Activated naive CD4-positive, alpha-beta T cell treated with anti-CD3 and anti-CD28 coated beads, Interleukin-2, amount 10 ng/mL, durations not matched to agents 5 hours and 36 hours (primary cell): ENCODE results near the gene AKR7A2. TPM values are rescaled to one million over a fixed set of nuclear protein-coding genes. Genes with fewer than 3 reads are reported as not detected.

Experiments used
- total RNA-seq, 2 experiments: library from RNA; stranded (reverse); gene quantifications; one replicate each; pipeline ENCODE4 v1.2.3, GENCODE V29; 2021

AKR7A2 gene
- total RNA-seq = 10 to 100 TPM; 42.3 to 47.8 TPM

DNA sequence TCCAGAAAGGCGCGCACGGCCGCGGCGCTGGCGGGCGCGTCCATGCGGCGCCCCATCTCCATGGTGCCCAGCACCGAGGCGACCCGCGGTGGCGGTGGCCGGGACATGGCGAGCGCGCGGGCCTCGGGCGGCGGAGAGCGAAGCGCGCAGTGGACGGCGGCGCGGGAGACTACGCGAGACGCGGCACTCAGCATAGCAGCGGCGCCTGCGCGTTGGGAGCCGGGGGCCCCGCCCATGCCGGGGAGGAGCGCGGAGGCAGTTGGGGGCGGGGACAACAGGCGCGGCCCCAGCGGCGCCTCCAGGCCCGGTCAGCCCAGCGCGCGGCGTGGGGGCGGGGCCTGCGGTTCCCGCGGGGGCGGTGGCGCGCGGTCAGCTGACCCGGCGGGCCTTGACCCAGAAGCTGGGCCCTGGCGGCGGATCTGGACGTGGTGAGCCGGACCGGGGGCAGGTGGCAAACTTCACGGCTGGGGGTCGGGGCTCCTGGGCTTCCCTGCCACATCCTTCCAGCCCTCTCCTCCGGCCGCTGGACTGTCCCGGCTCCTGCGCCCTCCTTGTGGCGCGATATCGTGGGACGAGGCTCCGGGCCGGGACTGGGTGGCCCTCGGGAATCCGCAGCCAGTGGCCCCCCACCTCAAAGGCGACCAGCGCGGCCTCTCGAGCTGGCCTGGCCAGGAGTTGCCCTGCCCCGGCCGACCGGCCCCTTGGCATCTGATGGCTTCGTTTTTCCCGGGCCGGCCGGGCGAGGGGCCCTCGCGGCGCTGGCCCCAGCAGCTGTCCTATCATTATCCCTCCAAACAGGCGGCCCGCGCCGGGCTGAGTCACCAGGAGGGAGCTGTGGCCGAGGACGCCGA is at the start of gene AKR7A2, which contains the start of gene SLC66A1:
Gene AKR7A2, minus strand, starts transcription at position 214 of the 851 bp plus-strand sequence. Its CDS starts 20 bp downstream, at position 194.
Gene SLC66A1, plus strand, starts transcription at position 396 of the 851 bp plus-strand sequence. CDS start 5,352 bp downstream, outside the sequence.

GRCh38 chr1:19288324-19289241 is 23.4 kb downstream of the AKR7A2 start, which contains the start of gene AKR7A3:
Gene AKR7A3, minus strand, starts transcription at chr1:19288770. Its CDS starts 61 bp downstream, at chr1:19288709.

Other genes with a start within 250 kb of the AKR7A2 start
- gene UBR4, start 101.9 kb downstream of the AKR7A2 start, total RNA-seq = 100 to 1,000 TPM; 101 to 110 TPM
- gene EMC1, start 60.6 kb downstream of the AKR7A2 start, total RNA-seq = 10 to 100 TPM; 31.8 to 32.0 TPM
- gene MRTO4, start 60.3 kb downstream of the AKR7A2 start, total RNA-seq = 10 to 100 TPM; 25.3 to 27.2 TPM
- under 1 TPM; 0.36 to 0.53 TPM for gene AKR7A3, start 23.4 kb downstream of the AKR7A2 start, total RNA-seq
- gene SLC66A1, start 182 bp upstream of the AKR7A2 start, total RNA-seq = 1 to 10 TPM; 6.4 to 6.9 TPM
- gene CAPZB, start 173.4 kb upstream of the AKR7A2 start, total RNA-seq = 100 to 1,000 TPM; 547 to 553 TPM